K562 (cell line): ENCODE data around the gene AMIGO3. TPM values are rescaled to one million over a fixed set of nuclear protein-coding genes. Genes with fewer than 3 reads are reported as not detected.

Experiments
- ATAC-seq: fragments of 200-7000 bp; cut with Tn5 transposase; 3 replicates; pipeline ENCODE4 v1.9.1; 2020; ENCODE audit warnings: moderate library complexity
- BruUV-seq: library from RNA; stranded (reverse); fragments of 400-500 nt; replicated peaks from 2 replicates; lab custom pipeline; 2021; lab: Mats Ljungman, UMichigan
- CTCF ChIA-PET: fragments of 300-600 bp; formaldehyde crosslinking; extraction: SDS; loops from one replicate; lab custom pipeline; 2021; ENCODE audit warnings: low intra/inter-chr PET ratio; lab: Yijun Ruan, JAX
- POLR2A ChIA-PET: fragments of 300-600, 350-650 bp; sonication (Branson Sonifier 250); formaldehyde crosslinking; extraction: SDS; loops from one replicate; lab custom pipeline; 2021; ENCODE audit warnings: antibody characterized with exemption, inconsistent platforms; lab: Yijun Ruan, JAX
- DNase-seq, 4 experiments: peaks; one replicate each; pipeline versions ENCODE4 v3.0.0 to v3.0.0-alpha.2; 2011 to 2018; ENCODE audit warnings: low spot score in 3 of 4, mixed read lengths in 3 of 4; ENCODE audit errors: extremely low read depth in 1 of 4
- FAIRE-seq: peaks from 2 replicates; lab custom pipeline; 2011; peaks lifted over from hg19 to GRCh38; lab: Jason Lieb, UNC
- H2AFZ ChIP-seq: 2 replicates; pipeline ENCODE4 v1.6.0; 2011; ENCODE audit warnings: low read depth, low read length, control low read depth, inconsistent platforms
- H3K27ac ChIP-seq: fragments of 200-600 bp; 3 replicates; pipeline ENCODE4 v1.8.0; 2011; ENCODE audit warnings: low read depth, mild to moderate bottlenecking, control low read depth, inconsistent platforms, low read length, moderate library complexity, mixed read lengths; ENCODE audit errors: extremely low read depth
- H3K27me3 ChIP-seq, 2 experiments: fragments of 300-600 bp in 1 of 2; 2 replicates in 1 of 2; 3 replicates in 1 of 2; pipeline versions ENCODE4 v1.6.0 to v1.8.0; 2011; ENCODE audit warnings: inconsistent platforms in 2 of 2, low read length in 2 of 2, mild to moderate bottlenecking in 1 of 2, mixed read lengths in 1 of 2, moderate library complexity in 1 of 2; ENCODE audit not compliant: control insufficient read depth in 2 of 2, insufficient read depth in 2 of 2
- H3K36me3 ChIP-seq: fragments of 300-600 bp; 3 replicates; pipeline ENCODE4 v1.8.0; 2011; ENCODE audit warnings: mild to moderate bottlenecking, low read length, inconsistent platforms; ENCODE audit not compliant: control insufficient read depth, insufficient read depth
- H3K4me1 ChIP-seq, 2 experiments: fragments of 200-600 bp in 1 of 2; replicated peaks in 1 of 2; 2 replicates in 1 of 2; 3 replicates in 1 of 2; pipeline versions ENCODE4 v1.5.1 to v1.8.0; 2011; ENCODE audit warnings: inconsistent platforms in 2 of 2, low read length in 2 of 2, mild to moderate bottlenecking in 1 of 2, mixed read lengths in 1 of 2, moderate library complexity in 1 of 2; ENCODE audit not compliant: control insufficient read depth in 2 of 2, insufficient read depth in 2 of 2
- H3K4me2 ChIP-seq: 2 replicates; pipeline ENCODE4 v1.6.1; 2011; ENCODE audit warnings: low read length, control low read depth, inconsistent platforms, mixed read lengths; ENCODE audit not compliant: insufficient read depth
- H3K4me3 ChIP-seq: fragments of 200-600 bp; sonication (generic), shearing (Covaris generic); 2 replicates; pipeline ENCODE4 v1.5.1; 2016; ENCODE audit warnings: control low read depth, inconsistent platforms
- H3K79me2 ChIP-seq: fragments of 200-600 bp; 3 replicates; pipeline ENCODE4 v1.8.0; 2011; ENCODE audit warnings: low read length, inconsistent platforms; ENCODE audit not compliant: control insufficient read depth, insufficient read depth
- H3K9ac ChIP-seq, 2 experiments: 2 replicates each; pipeline versions ENCODE4 v1.6.0 to v1.6.1; 2011; ENCODE audit warnings: low read depth in 2 of 2, low read length in 2 of 2, control low read depth in 1 of 2, inconsistent platforms in 1 of 2, mild to moderate bottlenecking in 1 of 2, mixed read lengths in 1 of 2; ENCODE audit not compliant: insufficient read depth in 1 of 2
- H3K9me1 ChIP-seq: one replicate; pipeline ENCODE4 v1.6.0; 2011; ENCODE audit warnings: inconsistent platforms, mild to moderate bottlenecking, low read length, moderate library complexity; ENCODE audit not compliant: control insufficient read depth, insufficient read depth
- H3K9me3 ChIP-seq: replicated peaks from 2 replicates; pipeline ENCODE4 v1.5.1; 2011; ENCODE audit warnings: low read depth, low read length, inconsistent platforms; ENCODE audit not compliant: control insufficient read depth, insufficient read depth
- H4K20me1 ChIP-seq: replicated peaks from 2 replicates; pipeline ENCODE4 v1.6.1; 2011; ENCODE audit warnings: low read length, inconsistent platforms, mixed read lengths; ENCODE audit not compliant: control insufficient read depth, insufficient read depth
- CBFA2T2 ChIP-seq: fragments of 450-650 bp; conservative IDR thresholded peaks from 2 replicates; pipeline ENCODE4 v1.6.1; 2017; ENCODE audit warnings: mild to moderate bottlenecking
- CBFA2T3 ChIP-seq: fragments of 450-650 bp; IDR thresholded peaks from 2 replicates; pipeline ENCODE4 v1.6.1; 2017
- TCF3 ChIP-seq: sonication (generic); formaldehyde crosslinking; IDR thresholded peaks from 2 replicates; pipeline ENCODE4 v1.4.0; 2020; ENCODE audit warnings: mild to moderate bottlenecking, missing genetic modification reagents
- WGBS: fragments of 100-300 bp; shearing (Covaris generic); methylation state at CpG from one replicate; pipeline ENCODE4 v1.1.6; 2016; ENCODE audit warnings: low coverage, mixed read lengths; ENCODE audit not compliant: insufficient coverage; ENCODE audit errors: missing lambda C conversion rate; 5-methylcytosine and 5-hydroxymethylcytosine counted together
- in situ Hi-C: fragments of 300-500 bp; cut with MboI; formaldehyde crosslinking; loops from 4 replicates; pipeline ENCODE4 v1.15.0; 2018; ENCODE audit warnings: inconsistent platforms, mixed read lengths
- intact Hi-C: fragments of 100-400 bp; cut with micrococcal nuclease; formaldehyde crosslinking; loops from 2 replicates; pipeline ENCODE4 v1.14.2; 2022
- polyA plus RNA-seq, 8 experiments: library from polyadenylated mRNA; depleted of rRNA in 4 of 8; stranded (reverse) in 5 of 8; unstranded in 3 of 8; fragments of >200 nt; fragmentation: Nextera tagmentation in 2 of 8; fragmentation: Illumina TruSeq in 1 of 8; extraction: Ambion mirVana in 2 of 8; extraction: Trizol in 1 of 8; gene quantifications; 2 replicates each; pipeline versions ENCODE4 v1.2.1 to v1.2.3, GENCODE V29; 2011 to 2014; ENCODE audit warnings: inconsistent platforms in 1 of 8, missing spikeins in 1 of 8
- total RNA-seq, 7 experiments: library from RNA; depleted of rRNA in 6 of 7; stranded (reverse); fragments of >200 nt in 6 of 7; fragmentation: Illumina TruSeq in 2 of 7; extraction: Trizol in 2 of 7; gene quantifications; 2 replicates each; pipeline versions ENCODE4 v1.2.1 to v1.2.3, GENCODE V29; 2011 to 2021; ENCODE audit warnings: low replicate concordance in 1 of 7
- TF ChIP-seq, protein P1 (sequence below): fragments of 450-650 bp; IDR thresholded peaks from 2 replicates; pipeline ENCODE4 v1.7.1; 2018; ENCODE audit warnings: mild to moderate bottlenecking, low read depth; ENCODE audit not compliant: partially characterized antibody

AMIGO3 gene
- total and polyA plus RNA-seq, 9 of the 15 experiments (the other 6 are each of a cell fraction or from before 2014, with no cell fraction given), result 0.13 to 2.8 (median 0.44) TPM; not detected in 4

DNA sequence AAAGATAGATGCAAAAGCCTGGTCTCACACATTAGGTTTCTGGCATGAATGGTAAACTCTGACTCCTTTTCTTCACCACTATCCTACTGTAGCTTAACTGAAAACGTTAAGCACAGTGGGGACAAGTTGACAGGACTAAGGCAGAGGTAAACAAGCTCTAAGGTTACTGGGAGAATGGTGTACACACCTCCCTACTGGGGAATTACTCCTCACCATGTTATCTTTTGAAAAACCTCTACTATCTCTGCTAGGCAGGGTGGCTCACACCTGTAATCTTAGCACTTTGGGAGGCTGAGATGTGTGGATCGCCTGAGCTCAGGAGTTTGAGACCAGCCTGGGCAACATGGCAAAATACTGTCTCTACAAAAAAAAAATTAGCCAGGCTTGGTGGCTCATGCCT lies 37.7 kb upstream of the AMIGO3 start:
- TF ChIP-seq CBFA2T3 (peak; percentile 61), CBFA2T2 (peak; percentile 36; the same call in 1 of the 2 replicates), TCF3 (CRISPR knock-in tag) (peak; percentile 16; the same call in 1 of the 2 replicates)
- TF ChIP-seq, protein P1, sequence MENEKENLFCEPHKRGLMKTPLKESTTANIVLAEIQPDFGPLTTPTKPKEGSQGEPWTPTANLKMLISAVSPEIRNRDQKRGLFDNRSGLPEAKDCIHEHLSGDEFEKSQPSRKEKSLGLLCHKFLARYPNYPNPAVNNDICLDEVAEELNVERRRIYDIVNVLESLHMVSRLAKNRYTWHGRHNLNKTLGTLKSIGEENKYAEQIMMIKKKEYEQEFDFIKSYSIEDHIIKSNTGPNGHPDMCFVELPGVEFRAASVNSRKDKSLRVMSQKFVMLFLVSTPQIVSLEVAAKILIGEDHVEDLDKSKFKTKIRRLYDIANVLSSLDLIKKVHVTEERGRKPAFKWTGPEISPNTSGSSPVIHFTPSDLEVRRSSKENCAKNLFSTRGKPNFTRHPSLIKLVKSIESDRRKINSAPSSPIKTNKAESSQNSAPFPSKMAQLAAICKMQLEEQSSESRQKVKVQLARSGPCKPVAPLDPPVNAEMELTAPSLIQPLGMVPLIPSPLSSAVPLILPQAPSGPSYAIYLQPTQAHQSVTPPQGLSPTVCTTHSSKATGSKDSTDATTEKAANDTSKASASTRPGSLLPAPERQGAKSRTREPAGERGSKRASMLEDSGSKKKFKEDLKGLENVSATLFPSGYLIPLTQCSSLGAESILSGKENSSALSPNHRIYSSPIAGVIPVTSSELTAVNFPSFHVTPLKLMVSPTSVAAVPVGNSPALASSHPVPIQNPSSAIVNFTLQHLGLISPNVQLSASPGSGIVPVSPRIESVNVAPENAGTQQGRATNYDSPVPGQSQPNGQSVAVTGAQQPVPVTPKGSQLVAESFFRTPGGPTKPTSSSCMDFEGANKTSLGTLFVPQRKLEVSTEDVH, result no peak
- TF ChIP-seq, all 486 proteins: peak for 3
- DNase-seq, result peak in 1 of 4 experiments; percentile 22
- H3K9ac ChIP-seq, result no peak overlapping the region
- 0 out of 3 replicates have a peak, but pooled peaks cover 7% of the 10 kb centered on the region for H3K36me3 ChIP-seq
- in situ Hi-C loops, result no loop called here
- no peaks in the 10 kb centered on the region for H3K9me1 ChIP-seq
- ChIA-PET POLR2A (interaction anchor here (1.2 to 2.7 kb wide), 5 partner anchors 9 to 29 kb away, joined by 3 to 12 read pairs (median 4); no protein-coding TSS in a partner anchor), CTCF (no interaction called here)
- H3K9me3 ChIP-seq, result no peaks in the 10 kb centered on the region
- H3K4me3 ChIP-seq, result no peak overlapping the region
- no peak overlapping the region; the same call in 1 of the 2 replicates for H3K4me2 ChIP-seq
- H2AFZ ChIP-seq, result no peak overlapping the region
- H3K27me3 ChIP-seq, result no peaks in the 10 kb centered on the region
- no peaks in the 10 kb centered on the region; a peak in 2 of 5 replicates for H3K4me1 ChIP-seq
- peaks cover 72% of the 10 kb centered on the region for H3K79me2 ChIP-seq
- ATAC-seq, result peak; percentile 66
- H4K20me1 ChIP-seq, result peaks cover 13% of the 10 kb centered on the region; the same call in 1 of the 2 replicates
- no peak for FAIRE-seq
- 0% methylated on average over 1 of the region's 2 CpGs for WGBS
- BruUV-seq, result no TSS peak
- intact Hi-C loops, result no loop called here
- H3K27ac ChIP-seq, result no peak overlapping the region
